Activated naive CD8-positive, alpha-beta T cell treated with anti-CD3 and anti-CD28 coated beads, Interleukin-2, amount 50 U/mL, for 16 hours (primary cell): ENCODE data around the gene LRRN4.

ENCODE experiments used
- DNase-seq: peaks from one replicate; pipeline ENCODE4 v3.0.0-alpha.2; 2020; ENCODE audit warnings: low read depth, low spot score

The LRRN4 gene

DNA sequence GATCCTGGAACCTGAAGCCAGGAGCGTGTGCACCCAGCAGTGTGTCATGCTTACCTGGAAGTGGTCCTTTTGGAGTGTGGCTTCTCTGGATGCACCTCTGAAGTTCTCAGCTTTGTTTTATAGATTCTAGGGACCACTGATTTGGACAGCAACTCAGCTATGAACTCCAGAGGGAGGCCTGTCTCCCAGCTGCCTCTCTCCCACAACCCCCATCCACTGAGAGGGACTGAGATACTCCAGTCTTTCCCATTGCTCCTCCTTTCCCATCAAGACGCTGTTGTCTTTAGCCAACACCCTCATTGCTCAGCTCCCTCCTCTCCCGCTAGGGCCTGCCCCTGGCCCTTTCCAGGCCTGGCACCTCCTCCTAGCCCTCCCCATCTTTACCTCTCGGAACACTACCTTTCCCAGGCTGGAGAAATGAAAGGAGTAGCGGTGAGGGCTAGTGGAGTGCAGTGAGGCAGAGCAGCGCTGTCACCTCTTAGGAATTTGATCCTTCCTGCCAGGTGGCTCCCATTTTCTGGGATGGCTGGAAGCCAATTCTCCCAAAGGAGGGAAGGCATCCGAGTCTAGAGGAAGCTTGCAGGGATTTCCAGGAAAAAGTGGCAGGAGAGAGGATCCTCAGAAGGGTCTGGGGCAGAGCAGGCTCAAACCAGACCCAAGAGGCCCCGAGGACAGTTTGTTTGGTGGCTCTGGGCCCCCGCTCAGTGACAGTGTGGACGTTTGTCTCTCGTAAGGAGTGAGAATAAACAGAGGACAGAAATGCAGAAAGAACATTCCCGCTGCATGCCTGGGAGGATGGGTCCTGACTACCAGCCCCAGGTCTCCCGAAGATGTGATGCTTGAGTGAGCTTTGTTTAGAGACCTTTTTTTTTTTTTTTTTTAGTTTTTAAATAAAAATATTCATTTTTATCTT, at the start of gene LRRN4:
Gene LRRN4, minus strand, starts transcription at position 285 of the 913 bp plus-strand sequence. CDS start 1,261 bp downstream, outside the sequence.
- DNase-seq: no peak

DNA sequence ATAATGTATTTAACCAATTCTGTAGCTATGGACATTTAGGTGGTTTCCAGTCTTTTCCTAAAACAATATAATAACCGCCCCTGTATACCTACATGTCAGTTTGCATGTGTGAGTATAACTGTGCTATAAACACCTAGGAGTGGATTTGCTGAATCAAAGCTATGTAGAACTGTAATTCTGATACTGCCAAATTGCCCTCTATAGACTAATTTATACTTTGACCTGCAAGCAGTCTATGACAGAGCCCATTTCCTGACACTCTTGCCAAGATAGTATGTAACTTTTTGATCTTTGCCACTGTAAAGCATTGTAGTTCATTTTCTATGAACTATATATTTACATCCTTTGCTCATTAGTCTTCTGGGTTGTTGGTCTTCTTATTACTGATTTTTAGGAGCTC, 49.4 kb upstream of the LRRN4 start:
- no peak for DNase-seq

DNA sequence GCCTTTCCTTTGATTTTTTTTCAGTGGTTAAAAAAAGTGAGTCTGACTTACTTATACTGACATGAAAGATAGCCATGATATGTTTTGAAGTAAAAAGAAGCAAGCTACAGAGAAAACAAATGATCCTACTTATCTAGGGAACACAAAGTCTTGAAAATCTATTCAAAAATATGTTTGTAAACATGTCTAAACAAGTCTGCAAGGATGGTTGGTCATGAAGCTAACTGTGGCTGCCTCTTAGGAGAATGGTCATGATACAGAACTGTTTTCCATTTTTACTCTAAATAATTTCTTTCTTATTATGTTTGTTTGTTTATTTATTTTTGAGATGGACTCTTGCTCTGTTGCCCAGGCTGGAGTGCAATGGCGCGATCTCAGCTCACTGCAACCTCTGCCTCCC, 47.5 kb upstream of the LRRN4 start:
- no peak for DNase-seq

DNA sequence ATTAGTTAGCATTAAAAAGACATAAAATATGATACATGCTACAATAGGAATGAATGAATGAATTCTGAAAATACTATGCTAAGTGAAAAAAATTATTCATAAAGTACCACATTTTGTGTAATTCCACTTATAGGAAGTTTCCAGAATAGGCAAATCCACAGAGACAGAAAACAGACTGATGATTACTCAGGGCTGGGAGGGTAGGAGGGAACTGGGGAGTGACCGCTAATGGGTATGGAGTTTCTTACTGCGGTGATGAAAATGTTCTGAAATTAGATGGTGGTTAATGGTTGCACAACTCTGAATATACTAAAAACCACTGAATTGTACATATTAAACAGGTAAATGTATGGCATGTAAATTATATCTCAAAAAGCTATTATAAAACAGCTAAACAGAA, 46.4 kb upstream of the LRRN4 start:
- no peak for DNase-seq

DNA sequence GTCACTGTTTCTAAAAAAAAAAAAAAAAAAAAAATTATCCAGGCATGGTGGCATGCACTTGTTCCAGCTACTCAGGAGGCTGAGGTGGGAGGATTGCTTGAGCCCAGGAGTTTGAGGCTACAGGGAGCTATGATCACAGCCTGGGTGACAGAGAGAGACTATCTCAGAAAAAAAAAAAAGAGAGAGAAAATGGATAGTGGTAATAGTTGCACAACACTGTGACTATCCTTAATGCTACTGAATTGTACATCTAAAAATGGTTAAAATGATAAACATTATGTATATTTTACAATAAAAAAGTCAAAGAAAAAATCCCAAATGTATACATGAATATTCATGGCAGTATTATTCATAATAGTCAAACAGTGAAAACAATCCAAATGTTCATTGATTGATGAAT, 46.0 kb upstream of the LRRN4 start:
- no peak for DNase-seq

DNA sequence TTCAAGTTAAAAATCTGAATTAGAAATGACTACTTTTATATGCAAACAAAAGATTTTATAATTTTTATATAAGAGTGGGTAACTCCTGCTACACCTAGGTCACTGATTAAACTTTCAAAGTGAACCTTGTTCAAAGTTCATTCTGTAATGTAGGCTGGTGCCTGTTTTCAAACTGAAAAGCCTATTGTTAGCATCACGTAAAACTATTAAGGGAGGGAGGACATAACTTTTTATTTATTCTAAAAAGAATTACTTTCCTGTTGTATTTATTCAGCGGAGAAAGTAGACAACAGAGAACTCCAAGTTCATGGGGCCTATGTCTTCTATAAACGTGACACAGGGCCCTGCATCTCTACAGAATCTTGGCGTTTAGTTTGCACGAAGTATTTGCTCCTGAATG, 41.5 kb upstream of the LRRN4 start:
- no peak for DNase-seq

DNA sequence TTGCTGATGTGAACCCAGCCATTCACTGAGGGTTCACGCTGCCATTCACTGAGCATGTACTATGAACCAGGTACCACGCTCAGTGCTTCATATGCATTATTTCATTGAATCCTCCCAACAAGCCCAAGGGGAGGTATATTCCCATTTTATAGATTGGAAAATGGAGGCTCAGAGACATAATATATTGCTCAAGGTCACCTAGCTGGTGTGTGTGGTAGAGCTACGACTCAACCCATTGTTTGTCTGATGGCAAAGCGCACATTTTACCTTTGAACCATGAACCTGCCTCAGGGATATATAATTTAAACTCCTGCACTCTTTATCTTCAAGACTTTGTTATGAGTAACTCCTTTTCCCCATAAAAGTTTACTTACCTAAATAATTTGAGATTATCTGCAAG, 40.7 kb upstream of the LRRN4 start:
- DNase-seq: no peak

DNA sequence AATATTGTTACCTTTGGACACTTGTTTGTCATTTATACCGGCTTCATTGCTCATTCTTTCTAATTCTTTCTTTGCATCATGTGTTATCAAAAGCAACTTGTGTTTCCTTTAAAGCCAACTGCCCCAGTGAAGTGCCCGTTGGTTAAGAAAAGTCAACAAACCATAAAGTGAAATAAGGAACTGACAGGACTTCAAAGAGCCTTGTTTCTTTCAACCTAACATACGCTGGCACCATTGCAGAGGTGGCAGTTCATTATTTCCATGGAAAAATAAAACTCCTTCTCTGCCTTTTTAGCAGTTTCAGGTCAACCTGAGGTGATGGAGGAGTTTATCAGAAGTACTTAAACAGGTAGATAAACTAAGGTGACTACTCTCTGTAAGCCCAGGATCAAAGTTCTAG, 40.2 kb upstream of the LRRN4 start:
- no peak for DNase-seq

DNA sequence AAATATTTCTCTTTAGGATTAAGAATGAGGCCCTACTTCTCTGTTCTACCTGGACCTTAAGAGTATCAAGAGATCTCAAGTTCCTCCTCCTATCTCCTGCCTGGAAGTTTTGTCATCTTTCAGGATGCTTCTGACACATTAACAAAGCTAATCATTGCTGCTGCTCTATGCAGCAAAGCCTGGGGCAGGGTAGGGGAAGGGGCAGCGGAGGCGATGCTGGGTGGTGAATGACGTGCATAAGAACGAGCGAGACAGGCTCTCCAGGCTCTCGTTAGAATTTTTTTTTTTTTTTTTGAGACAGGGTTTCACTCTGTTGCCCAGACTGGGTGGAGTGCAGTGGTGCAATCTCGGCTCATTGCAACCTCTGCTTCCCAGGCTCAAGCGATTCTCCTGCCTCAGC, 37.8 kb upstream of the LRRN4 start:
- DNase-seq: no peak

DNA sequence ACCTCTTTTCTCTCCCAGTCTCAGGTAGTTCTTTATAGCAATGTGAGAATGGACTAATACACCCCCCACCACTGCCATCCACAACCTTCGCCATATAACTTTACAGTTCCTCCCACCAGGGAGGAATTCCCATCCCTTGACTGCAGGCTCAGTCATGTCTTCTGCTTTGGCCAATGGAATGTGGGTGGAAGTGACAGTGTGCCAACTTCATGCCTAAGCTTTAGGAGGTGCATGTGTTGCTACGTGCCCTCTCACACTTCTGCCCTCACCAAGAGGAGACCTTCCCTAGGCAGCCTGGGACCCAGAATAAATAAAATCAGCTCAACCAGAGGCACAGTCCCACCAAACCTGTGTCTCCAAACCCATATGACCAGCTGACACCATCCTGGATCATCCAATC, 33.0 kb upstream of the LRRN4 start:
- no peak for DNase-seq

DNA sequence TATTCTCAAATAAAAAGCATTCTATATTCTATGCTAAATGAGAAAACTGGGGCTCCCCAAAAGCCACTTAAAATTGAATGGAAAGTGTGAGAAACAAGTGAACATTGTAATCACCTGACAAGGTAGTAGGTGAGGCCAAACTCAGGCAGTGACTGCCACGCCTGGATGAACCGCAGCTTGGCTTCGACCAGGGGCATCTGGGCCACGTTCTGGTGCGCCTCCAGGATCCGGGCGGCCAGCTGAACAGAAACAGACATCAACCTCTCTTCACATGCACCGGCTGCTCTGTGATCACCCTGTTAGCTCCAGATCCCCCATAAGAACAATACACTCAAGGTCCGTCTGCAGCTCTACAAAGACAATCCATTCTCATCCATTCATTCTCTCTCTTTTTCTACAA, 30.1 kb upstream of the LRRN4 start:
- DNase-seq: no peak

DNA sequence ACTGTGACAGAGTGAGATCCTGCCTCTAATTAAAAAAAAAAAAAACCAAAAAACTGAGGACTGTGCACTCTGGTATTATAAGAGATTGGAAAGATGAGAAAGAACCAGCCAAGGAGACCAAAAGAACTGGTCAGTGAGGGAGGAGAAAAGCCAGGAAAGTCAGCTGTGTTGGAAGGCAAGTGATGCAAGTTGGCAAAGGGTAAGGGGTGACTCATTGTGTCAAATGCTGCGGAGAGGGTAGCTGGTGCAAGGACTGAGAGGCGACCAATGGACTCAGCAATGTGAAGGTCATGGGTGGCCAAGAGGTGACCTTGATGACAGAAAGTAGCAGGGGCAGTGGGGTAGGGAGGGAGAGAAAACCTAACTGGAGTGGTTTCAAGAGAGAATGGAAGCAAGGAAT, 27.4 kb upstream of the LRRN4 start:
- no peak for DNase-seq

DNA sequence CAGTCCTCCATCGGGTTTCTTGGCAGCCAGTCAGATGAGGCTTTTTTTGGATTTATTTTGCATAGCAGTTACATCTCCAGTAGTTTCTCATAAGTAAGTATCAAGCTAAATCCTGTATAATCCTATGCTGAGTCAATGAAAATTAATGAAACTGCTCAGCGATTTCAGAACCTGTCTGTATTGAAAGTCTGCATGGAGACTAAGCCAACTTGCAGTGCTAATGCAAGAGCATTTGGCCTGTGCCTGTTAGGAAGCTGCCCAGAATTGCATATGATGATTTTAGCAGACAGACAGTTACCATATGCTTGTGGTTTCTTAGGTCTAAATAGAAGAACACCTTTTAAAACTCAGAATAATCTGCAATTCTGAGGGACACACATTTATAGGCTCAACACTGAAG, 25.2 kb upstream of the LRRN4 start:
- no peak for DNase-seq

DNA sequence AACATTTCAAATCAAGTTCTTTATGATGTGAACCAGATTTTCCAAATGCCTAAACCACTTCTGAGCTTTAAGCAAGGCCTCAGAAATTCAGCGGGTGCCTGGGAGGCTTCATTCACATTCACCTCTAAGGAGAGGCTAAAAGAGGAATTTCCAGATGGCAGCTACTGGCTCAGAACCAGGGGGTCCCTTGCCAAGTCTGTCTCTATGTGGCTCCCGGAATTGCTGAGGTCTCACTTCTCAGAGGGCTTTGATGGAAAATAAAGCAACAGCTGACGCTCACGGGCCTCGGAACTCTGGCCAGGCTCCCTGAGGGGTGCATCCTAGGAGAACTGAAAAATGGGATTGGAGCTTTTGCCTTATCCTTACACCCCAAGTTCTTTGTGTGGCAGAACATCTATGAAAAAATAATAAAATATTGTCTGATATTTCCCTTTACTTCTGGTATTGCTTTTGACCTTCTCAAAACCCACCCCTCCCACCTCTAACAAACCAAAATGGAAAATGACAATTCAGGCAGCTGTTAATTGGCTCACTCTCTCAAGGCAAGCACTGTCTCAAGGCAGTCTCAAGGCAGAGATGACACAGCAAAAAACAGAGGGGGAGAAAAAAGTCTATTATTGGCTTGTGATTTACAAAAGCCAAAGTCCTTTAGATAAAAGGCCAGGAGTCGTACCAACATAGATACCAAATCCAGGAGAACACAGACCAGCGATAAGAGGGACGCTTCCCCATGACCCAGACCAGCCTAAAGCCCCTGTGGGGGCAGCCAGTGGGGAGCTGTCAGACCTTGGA, 21.8 kb upstream of the LRRN4 start:
- no peak for DNase-seq

DNA sequence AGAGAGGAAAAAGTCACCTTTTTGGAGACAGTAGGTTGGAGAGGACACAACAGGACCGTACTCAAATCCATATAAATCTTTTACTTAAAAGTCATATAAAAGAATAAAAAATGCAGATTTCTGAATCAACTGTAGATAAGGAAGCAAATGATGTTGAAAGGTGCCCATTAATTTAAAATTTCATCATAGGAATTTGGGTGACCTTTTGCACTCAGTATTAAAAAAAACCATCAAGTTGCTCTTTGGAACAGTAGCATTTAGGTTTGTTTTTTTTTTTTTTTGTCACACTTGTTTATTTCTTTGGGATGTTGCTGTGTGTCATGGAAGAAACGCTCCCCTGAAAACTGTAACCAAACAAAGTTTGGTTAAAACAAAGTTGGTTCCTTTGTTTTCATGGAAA, 20.9 kb upstream of the LRRN4 start:
- DNase-seq: no peak

DNA sequence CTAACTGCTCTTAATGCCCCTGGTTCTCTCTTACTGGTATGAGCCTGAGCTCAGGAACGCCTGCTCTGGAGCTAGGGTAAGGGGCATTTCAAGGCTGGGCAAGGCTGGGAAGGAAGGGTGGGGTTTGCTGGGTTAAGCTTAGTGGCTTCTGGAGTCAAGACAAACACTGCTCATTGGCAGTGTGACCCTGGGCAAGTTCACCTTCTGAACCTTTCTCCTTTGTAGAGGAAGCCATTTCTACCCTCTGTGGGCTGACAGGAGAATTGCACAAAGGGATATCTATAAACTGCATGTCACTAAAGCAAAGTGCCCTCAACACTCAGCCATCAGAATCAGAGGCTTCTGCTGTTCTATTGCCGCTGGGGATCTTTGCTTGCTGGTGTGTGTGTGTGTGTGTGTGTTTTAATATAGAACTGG, 20.3 kb upstream of the LRRN4 start:
- DNase-seq: no peak

DNA sequence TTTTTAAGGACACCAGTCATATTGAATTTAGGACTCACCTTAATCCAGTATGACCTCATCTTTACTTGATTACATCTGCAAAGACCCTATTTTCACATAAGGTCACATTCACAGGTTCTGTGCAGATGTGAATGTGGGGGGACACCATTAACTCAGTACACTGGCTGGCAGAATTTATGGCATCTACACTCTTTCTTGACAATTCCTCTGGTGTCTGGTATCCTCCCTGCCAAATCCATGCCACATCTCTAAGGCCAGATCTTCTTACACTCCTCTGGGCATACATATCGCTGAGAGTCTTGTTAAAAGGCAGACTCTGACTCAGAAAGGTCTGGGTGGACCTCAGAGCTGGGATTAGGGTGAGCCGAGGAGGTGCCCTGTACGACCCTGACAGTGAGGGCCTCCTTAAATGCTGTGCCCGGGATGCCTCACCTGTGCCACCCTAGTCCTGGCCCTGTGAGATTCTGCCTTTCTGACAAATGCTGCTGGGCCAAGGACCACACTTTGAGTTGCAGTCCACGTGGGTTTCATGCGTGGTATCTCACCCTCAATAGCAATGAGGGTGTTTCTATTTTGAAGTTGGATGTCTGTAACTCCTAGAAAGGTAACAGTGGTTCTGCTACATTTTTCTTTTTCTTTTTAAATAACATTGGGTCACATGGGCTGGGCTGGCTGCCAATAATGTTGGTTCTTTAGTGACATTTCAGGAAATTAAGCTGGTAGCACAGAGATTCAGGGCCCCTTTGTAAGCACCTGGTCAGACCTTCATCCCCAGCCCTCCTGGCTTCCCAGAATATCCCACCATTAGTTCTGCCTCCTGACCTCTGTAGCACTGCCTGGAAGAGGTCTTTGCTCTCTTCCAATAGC, 17.2 kb upstream of the LRRN4 start:
- DNase-seq: no peak

DNA sequence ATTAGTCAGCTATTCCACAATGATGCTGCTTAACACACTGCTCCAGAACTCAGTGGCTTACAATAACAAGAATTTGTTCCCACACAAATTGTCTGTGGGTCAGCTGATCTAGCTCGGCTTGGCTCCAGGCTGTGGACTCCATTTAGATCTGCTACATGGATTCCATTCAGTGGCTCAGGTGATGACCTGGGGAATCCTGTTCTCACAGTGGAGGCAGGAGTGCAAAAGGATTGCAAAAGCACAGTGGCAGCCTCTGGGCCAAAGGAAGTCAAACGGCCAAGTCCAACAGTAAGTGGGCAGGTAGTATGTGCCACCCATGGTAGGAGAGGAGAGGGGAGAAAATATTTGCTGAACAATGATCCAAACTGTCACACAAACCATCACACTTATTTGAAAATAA, 15.8 kb upstream of the LRRN4 start:
- no peak for DNase-seq

DNA sequence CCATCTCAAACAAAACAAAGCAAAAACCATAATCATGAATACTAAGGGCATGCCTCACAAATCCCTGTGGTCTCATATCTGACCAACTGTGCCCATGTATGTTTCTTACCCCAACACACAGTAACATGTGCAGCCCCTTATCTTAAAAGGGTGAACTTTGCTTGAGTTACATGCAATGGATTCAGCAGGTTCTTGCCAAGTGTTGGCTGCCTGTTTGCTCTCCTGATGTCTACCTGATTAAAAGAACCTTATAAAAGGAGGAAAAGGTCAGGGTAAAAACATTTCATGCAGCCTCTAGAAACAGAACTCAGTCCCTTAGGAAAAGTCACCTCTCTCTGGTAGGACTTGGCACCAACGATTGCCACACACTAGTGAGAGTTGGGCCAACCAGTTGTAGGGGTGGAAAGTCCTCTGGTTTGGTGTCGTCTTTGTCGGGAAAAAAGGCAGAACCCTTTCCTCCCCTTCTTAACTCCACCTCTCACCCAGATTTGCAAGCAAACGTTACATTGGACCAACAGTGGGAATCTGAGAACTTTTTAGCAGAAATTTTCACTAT, 14.0 kb upstream of the LRRN4 start:
- DNase-seq: no peak

DNA sequence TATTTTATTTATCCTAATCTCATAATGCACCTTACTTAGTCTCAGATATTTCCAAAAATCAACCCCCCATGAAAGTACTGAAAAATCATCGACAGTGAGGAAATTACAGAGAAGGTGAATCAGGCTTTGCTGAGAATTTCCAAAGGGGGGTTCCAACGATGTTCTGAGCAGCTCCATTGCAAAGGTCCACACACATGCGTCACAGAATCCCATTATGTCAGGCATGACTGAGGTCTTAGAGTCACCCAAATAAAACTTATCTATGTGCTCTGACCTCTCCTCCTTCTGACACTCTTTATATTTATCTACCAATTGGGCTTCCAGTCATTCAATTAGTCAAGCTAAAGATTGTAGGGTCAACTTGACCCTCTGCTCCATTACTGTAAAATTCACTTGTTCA, 12.7 kb upstream of the LRRN4 start:
- no peak for DNase-seq

DNA sequence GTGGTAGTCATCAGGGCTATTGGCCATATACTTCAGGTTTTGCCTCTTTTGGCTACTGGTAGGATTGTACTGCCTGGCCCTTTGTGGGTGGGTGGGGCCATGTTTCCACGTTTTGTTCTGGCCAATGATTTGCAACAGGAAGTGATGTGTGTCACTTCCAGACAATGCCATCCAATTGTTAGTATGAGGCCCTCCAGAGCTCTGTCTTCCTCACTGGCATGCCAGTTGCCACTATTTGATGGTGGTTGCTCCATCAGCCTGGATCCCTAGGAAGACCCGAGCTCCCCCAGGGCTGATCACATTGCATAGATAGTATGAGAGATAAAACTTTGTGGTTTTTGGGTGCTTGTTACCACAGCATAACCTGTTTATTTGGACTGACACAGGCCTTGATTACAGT, 7.7 kb upstream of the LRRN4 start:
- DNase-seq: no peak

DNA sequence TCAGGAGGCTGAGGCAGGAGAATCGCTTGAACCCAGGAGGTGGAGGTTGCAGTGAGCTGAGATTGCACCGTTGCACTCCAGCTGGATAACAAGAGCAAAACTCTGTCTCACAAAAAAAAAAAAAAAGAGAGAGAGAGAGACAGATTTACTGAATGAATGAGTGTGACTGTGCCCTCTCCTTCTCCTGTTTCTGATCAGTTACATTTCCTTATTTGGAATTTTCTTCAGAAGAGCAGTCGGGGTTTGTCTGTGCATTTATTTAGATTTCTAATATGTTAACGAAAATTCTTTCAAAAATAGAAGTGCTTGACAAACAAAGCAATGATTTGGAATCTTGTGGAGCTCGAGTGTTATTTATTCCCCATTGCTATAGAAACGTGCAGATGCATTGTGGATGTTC, 6.4 kb upstream of the LRRN4 start:
- DNase-seq: no peak
